HG03060 (cell line): Measurements from ENCODE around the gene DYNLT2.
"Not testable (repeated sequence)": the region's sequence is repeated elsewhere in the genome, so short reads cannot be mapped to it uniquely, and the experiment has no call there.

Experiments
- ATAC-seq: cut with Tn5 transposase; IDR thresholded peaks from one replicate; pipeline ENCODE4 v1.9.1; 2021; ENCODE audit warnings: low read depth, moderate number of reproducible peaks; ENCODE audit not compliant: unreplicated experiment

Gene DYNLT2

GRCh38 chr6:169701954-169702839 is 49.2 kb downstream of the DYNLT2 start, which contains the start of the genes C6orf120 and WDR27:
Gene C6orf120 (plus strand): TSS chr6:169702126. CDS start chr6:169702460, 334 bp downstream.
Gene WDR27 (minus strand): TSS chr6:169702029. CDS start chr6:169689005, 13,024 bp downstream.
- peak; percentile 86 for ATAC-seq

GRCh38 chr6:169701311-169701953 is 49.9 kb downstream of the DYNLT2 start:
- no peak for ATAC-seq

GRCh38 chr6:169700296-169700695 is 51.1 kb downstream of the DYNLT2 start:
- ATAC-seq = no peak

- not testable (repeated sequence) for ATAC-seq
These were observed 54.3 kb downstream of the DYNLT2 start for GRCh38 chr6:169697115-169697514.

GRCh38 chr6:169695131-169695530 is 56.2 kb downstream of the DYNLT2 start:
- ATAC-seq = no peak

- ATAC-seq = no peak
These were observed 58.9 kb downstream of the DYNLT2 start for GRCh38 chr6:169692516-169692915.

- ATAC-seq = no peak
These were observed 60.1 kb downstream of the DYNLT2 start for GRCh38 chr6:169691260-169691659.
